H9 (cell line): ENCODE results near the gene AARS1. TPM values are rescaled to one million over a fixed set of nuclear protein-coding genes. Genes with fewer than 3 reads are reported as not detected.
"Not testable (repeated sequence)": the region's sequence is repeated elsewhere in the genome, so short reads cannot be mapped to it uniquely, and the experiment has no call there.

Experiments
- DNase-seq: peaks from one replicate; pipeline ENCODE4 v3.0.0-alpha.2; 2017
- H2AFZ ChIP-seq: one replicate; pipeline ENCODE4 v1.6.1; 2013; ENCODE audit warnings: mild to moderate bottlenecking, low read length, control low read depth, moderate library complexity
- H2AK5ac ChIP-seq: 2 replicates; pipeline ENCODE4 v1.6.1; 2013; ENCODE audit warnings: low read length, control low read depth, mixed read lengths; ENCODE audit not compliant: insufficient read length
- H2BK120ac ChIP-seq: one replicate; pipeline ENCODE4 v1.6.1; 2013; ENCODE audit warnings: low read depth, mild to moderate bottlenecking, low read length, control low read depth, inconsistent platforms; ENCODE audit not compliant: poor library complexity, severe bottlenecking
- H2BK12ac ChIP-seq: 2 replicates; pipeline ENCODE4 v1.6.1; 2013; ENCODE audit warnings: low read length, control low read depth, mixed read lengths, low read depth; ENCODE audit not compliant: insufficient read length
- H2BK15ac ChIP-seq: 2 replicates; pipeline ENCODE4 v1.6.1; 2013; ENCODE audit warnings: low read depth, low read length, control low read depth
- H2BK20ac ChIP-seq: one replicate; pipeline ENCODE4 v1.6.1; 2013; ENCODE audit warnings: low read depth, mild to moderate bottlenecking, low read length, control low read depth, inconsistent platforms; ENCODE audit not compliant: poor library complexity, severe bottlenecking
- H2BK5ac ChIP-seq: 2 replicates; pipeline ENCODE4 v1.6.1; 2013; ENCODE audit warnings: low read length, control low read depth, mixed read lengths; ENCODE audit not compliant: insufficient read length
- H3K14ac ChIP-seq: 2 replicates; pipeline ENCODE4 v1.6.1; 2013; ENCODE audit warnings: low read length, control low read depth; ENCODE audit not compliant: insufficient read depth
- H3K18ac ChIP-seq: 2 replicates; pipeline ENCODE4 v1.6.1; 2013; ENCODE audit warnings: low read depth, mild to moderate bottlenecking, mixed read lengths, low read length, control low read depth; ENCODE audit not compliant: insufficient read length
- H3K23ac ChIP-seq: 2 replicates; pipeline ENCODE4 v1.6.1; 2013; ENCODE audit warnings: low read length, control low read depth, mixed read lengths, low read depth; ENCODE audit not compliant: insufficient read length
- H3K23me2 ChIP-seq: 2 replicates; pipeline ENCODE4 v1.6.1; 2013; ENCODE audit warnings: low read depth, mild to moderate bottlenecking, mixed read lengths, low read length, control low read depth; ENCODE audit not compliant: insufficient read length, poor library complexity, severe bottlenecking
- H3K27ac ChIP-seq: 2 replicates; pipeline ENCODE4 v1.5.1; 2013; ENCODE audit warnings: low read length, control low read depth, mixed read lengths, low read depth; ENCODE audit not compliant: insufficient read length
- H3K27me3 ChIP-seq: 2 replicates; pipeline ENCODE4 v1.6.1; 2013; ENCODE audit warnings: low read length, control low read depth, inconsistent platforms; ENCODE audit not compliant: insufficient read depth
- H3K4ac ChIP-seq: 2 replicates; pipeline ENCODE4 v1.6.1; 2013; ENCODE audit warnings: low read depth, mild to moderate bottlenecking, control low read depth, inconsistent platforms, low read length, moderate library complexity
- H3K4me1 ChIP-seq: 2 replicates; pipeline ENCODE4 v1.6.1; 2013; ENCODE audit warnings: low read length, control low read depth, inconsistent platforms; ENCODE audit not compliant: insufficient read depth
- H3K4me2 ChIP-seq: 2 replicates; pipeline ENCODE4 v1.6.1; 2013; ENCODE audit warnings: low read length, control low read depth, mixed read lengths; ENCODE audit not compliant: insufficient read length, insufficient read depth
- H3K56ac ChIP-seq: 2 replicates; pipeline ENCODE4 v1.6.1; 2013; ENCODE audit warnings: low read depth, mild to moderate bottlenecking, mixed read lengths, low read length, control low read depth; ENCODE audit not compliant: insufficient read length
- H3K79me1 ChIP-seq: 2 replicates; pipeline ENCODE4 v1.6.1; 2013; ENCODE audit warnings: low read depth, mild to moderate bottlenecking, moderate library complexity, low read length, control low read depth, inconsistent platforms; ENCODE audit not compliant: insufficient read depth, poor library complexity, severe bottlenecking
- H3K79me2 ChIP-seq: 2 replicates; pipeline ENCODE4 v1.6.1; 2013; ENCODE audit warnings: low read length, control low read depth, inconsistent platforms; ENCODE audit not compliant: insufficient read depth
- H3K9ac ChIP-seq: 2 replicates; pipeline ENCODE4 v1.6.1; 2013; ENCODE audit warnings: low read length, control low read depth, mixed read lengths; ENCODE audit not compliant: insufficient read length; ENCODE audit errors: extremely low read depth
- H3K9me3 ChIP-seq: one replicate; pipeline ENCODE4 v1.6.1; 2013; ENCODE audit warnings: low read depth, low read length, inconsistent platforms; ENCODE audit not compliant: control insufficient read depth
- H3T11ph ChIP-seq: one replicate; pipeline ENCODE4 v1.6.1; 2013; ENCODE audit warnings: mild to moderate bottlenecking, low read length, control low read depth, inconsistent platforms
- H4K20me1 ChIP-seq: one replicate; pipeline ENCODE4 v1.6.1; 2013; ENCODE audit not compliant: control insufficient read depth, insufficient read length, insufficient read depth
- H4K5ac ChIP-seq: 2 replicates; pipeline ENCODE4 v1.6.1; 2013; ENCODE audit warnings: low read depth, mild to moderate bottlenecking, mixed read lengths, low read length, control low read depth; ENCODE audit not compliant: insufficient read length
- H4K8ac ChIP-seq: replicated peaks from 2 replicates; pipeline ENCODE4 v1.6.1; 2013; ENCODE audit warnings: low read length, control low read depth, mixed read lengths, low read depth; ENCODE audit not compliant: insufficient read length
- H4K91ac ChIP-seq: 2 replicates; pipeline ENCODE4 v1.6.1; 2013; ENCODE audit warnings: low read depth, mild to moderate bottlenecking, moderate library complexity, mixed read lengths, low read length, control low read depth; ENCODE audit not compliant: insufficient read length
- H3K27ac Mint-ChIP-seq, 3 experiments: 2 replicates in 2 of 3; 3 replicates in 1 of 3; pipeline ENCODE4 v1.8.0; 2020 to 2021; ENCODE audit warnings: mixed read lengths in 3 of 3, mild to moderate bottlenecking in 1 of 3, moderate library complexity in 1 of 3
- H3K27me3 Mint-ChIP-seq: 2 replicates; pipeline ENCODE4 v1.8.0; 2021; ENCODE audit warnings: low read depth, mild to moderate bottlenecking, moderate library complexity, mixed read lengths
- H3K36me3 Mint-ChIP-seq, 3 experiments: 2 replicates in 2 of 3; 3 replicates in 1 of 3; pipeline ENCODE4 v1.8.0; 2020 to 2021; ENCODE audit warnings: low read depth in 3 of 3, mixed read lengths in 3 of 3; ENCODE audit not compliant: insufficient read depth in 1 of 3
- H3K4me1 Mint-ChIP-seq, 2 experiments: 2 replicates each; pipeline ENCODE4 v1.8.0; 2020; ENCODE audit warnings: mixed read lengths in 2 of 2
- H3K4me3 Mint-ChIP-seq, 2 experiments: 2 replicates in 1 of 2; 3 replicates in 1 of 2; pipeline ENCODE4 v1.8.0; 2020 to 2021; ENCODE audit warnings: mild to moderate bottlenecking in 2 of 2, mixed read lengths in 2 of 2, moderate library complexity in 1 of 2
- H3K9me3 Mint-ChIP-seq, 2 experiments: 2 replicates in 1 of 2; 3 replicates in 1 of 2; pipeline ENCODE4 v1.8.0; 2020; ENCODE audit warnings: mild to moderate bottlenecking in 2 of 2, mixed read lengths in 2 of 2, moderate library complexity in 1 of 2
- whole genome bisulfite sequencing: extraction: QIAGEN DNeasy Blood & Tissue Kit; methylation state at CpG from one replicate; pipeline ENCODE4 v1.1.7; 2013; ENCODE audit warnings: missing lambda C conversion rate, low lambda C conversion rate, mixed read lengths; ENCODE audit not compliant: insufficient read length; ENCODE audit errors: extremely low coverage; 5-methylcytosine and 5-hydroxymethylcytosine counted together
- total RNA-seq: library from RNA; stranded (reverse); gene quantifications from 2 replicates; pipeline ENCODE4 v1.2.1, GENCODE V29; 2021
- TF ChIP-seq, protein P1 (sequence below): fragments of 200-600 bp; sonication (generic); conservative IDR thresholded peaks from 3 replicates; pipeline ENCODE4 v1.8.0; 2021; ENCODE audit warnings: antibody characterized with exemption, mild to moderate bottlenecking

AARS1 gene
- total RNA-seq, 1 experiment from 2014 or later = 168 TPM

DNA sequence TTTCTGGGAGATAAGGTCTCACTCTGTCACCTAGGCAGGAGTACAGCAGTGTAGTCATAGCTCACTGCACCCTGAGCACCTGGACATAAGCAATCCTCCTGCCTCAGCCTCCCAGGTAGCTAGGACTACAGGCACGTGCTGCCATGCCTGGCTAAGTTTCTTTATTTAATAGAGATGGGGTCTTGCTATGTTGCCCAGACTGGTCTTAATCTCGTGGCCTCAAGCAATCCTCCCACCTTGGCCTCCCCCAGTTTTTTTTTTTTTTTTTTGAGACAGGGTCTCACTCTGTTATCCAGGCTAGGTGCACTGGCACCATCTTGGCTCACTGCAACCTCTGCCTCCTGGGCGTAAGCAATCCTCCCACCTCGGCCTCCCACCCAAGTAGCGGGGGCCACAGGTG is 30.8 kb upstream of the AARS1 start:
- Histone ChIP-seq H3T11ph (no peak overlapping the region), H3K4me1 (no peaks in the 10 kb centered on the region), H2BK20ac (no peak overlapping the region), H3K9ac (no peak overlapping the region), H4K8ac (no peak overlapping the region), H3K18ac (no peak overlapping the region), H2BK12ac (no peak overlapping the region), H3K23me2 (no peaks in the 10 kb centered on the region), H2BK5ac (no peak overlapping the region), H3K23ac (no peak overlapping the region), H2AK5ac (no peak overlapping the region), H4K20me1 (no peaks in the 10 kb centered on the region), H3K9me3 (no peaks in the 10 kb centered on the region), H3K27ac (no peak overlapping the region), H2AFZ (no peak overlapping the region), H2BK15ac (no peak overlapping the region), H4K91ac (no peak overlapping the region), H3K27me3 (no peaks in the 10 kb centered on the region), H3K79me1 (no peaks in the 10 kb centered on the region), H2BK120ac (no peak overlapping the region), H4K5ac (no peak overlapping the region), H3K4me2 (no peak overlapping the region), H3K4ac (no peak overlapping the region), H3K79me2 (no peaks in the 10 kb centered on the region), H3K56ac (no peak overlapping the region), H3K14ac (no peak overlapping the region)
- no peaks in the 10 kb centered on the region for H3K9me3 Mint-ChIP-seq
- TF ChIP-seq, protein P1, sequence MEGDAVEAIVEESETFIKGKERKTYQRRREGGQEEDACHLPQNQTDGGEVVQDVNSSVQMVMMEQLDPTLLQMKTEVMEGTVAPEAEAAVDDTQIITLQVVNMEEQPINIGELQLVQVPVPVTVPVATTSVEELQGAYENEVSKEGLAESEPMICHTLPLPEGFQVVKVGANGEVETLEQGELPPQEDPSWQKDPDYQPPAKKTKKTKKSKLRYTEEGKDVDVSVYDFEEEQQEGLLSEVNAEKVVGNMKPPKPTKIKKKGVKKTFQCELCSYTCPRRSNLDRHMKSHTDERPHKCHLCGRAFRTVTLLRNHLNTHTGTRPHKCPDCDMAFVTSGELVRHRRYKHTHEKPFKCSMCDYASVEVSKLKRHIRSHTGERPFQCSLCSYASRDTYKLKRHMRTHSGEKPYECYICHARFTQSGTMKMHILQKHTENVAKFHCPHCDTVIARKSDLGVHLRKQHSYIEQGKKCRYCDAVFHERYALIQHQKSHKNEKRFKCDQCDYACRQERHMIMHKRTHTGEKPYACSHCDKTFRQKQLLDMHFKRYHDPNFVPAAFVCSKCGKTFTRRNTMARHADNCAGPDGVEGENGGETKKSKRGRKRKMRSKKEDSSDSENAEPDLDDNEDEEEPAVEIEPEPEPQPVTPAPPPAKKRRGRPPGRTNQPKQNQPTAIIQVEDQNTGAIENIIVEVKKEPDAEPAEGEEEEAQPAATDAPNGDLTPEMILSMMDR = no peak
- no peak overlapping the region for H3K4me3 Mint-ChIP-seq
- no peaks in the 10 kb centered on the region for H3K27me3 Mint-ChIP-seq
- no peak for DNase-seq
- H3K36me3 Mint-ChIP-seq = peaks cover 20 to 62% (median 45%) of the 10 kb centered on the region in 3 experiments
- no peaks in the 10 kb centered on the region for H3K4me1 Mint-ChIP-seq
- no peak overlapping the region for H3K27ac Mint-ChIP-seq
- WGBS = no CpG with 5 or more reads among the region's 5 CpGs

DNA sequence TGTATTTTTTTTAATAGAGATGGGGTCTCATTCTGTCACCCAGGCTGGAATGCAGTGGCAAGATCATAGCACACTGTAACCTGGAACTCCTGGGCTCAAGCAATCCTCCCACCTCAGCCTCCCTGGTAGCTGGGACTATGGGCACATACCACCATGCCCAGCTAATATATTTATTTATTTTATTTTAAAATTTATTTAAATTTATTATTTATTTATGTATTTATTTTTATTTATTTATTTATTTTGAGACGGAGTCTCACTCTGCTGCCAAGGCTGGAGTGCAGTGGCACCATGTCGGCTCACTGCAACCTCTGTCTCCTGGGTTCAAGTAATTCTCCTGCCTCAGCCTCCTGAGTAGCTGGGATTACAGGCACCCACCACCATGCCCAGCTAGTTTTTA is 18.4 kb upstream of the AARS1 start:
- not testable (repeated sequence) for H4K91ac ChIP-seq, H3K9me3 ChIP-seq, H2BK5ac ChIP-seq, H3K4me1 ChIP-seq, H3K23me2 ChIP-seq, H3T11ph ChIP-seq, H3K79me2 ChIP-seq, H3K14ac ChIP-seq, H3K18ac ChIP-seq, H3K9ac ChIP-seq, H2AK5ac ChIP-seq, H3K23ac ChIP-seq, H4K20me1 ChIP-seq, H4K5ac ChIP-seq, H3K4ac ChIP-seq, H2AFZ ChIP-seq, H3K27me3 Mint-ChIP-seq, H2BK120ac ChIP-seq, H3K27me3 ChIP-seq, H3K56ac ChIP-seq, DNase-seq, H3K4me1 Mint-ChIP-seq, H2BK12ac ChIP-seq, H4K8ac ChIP-seq, H3K27ac ChIP-seq, H3K4me3 Mint-ChIP-seq, H3K4me2 ChIP-seq, H2BK20ac ChIP-seq, H3K27ac Mint-ChIP-seq, H2BK15ac ChIP-seq, H3K9me3 Mint-ChIP-seq, H3K79me1 ChIP-seq
- peaks cover 4 to 10% (median 4%) of the 10 kb centered on the region in 3 experiments; a peak in 6 of 7 replicates for H3K36me3 Mint-ChIP-seq
- no CpG with 5 or more reads among the region's 2 CpGs for WGBS
